ENCODE data around the gene AHCTF1. TPM values are rescaled to one million over a fixed set of nuclear protein-coding genes. Genes with fewer than 3 reads are reported as not detected.

Gene AHCTF1
- 35.1 to 40.2 TPM (median 38.7 TPM) in 3 replicates for total RNA-seq

GRCh38 chr1:246931549-246932365, at the start of gene AHCTF1:
Gene AHCTF1 (minus strand): TSS chr1:246931948. CDS start chr1:246918370, 13,578 bp downstream.
- Mint-ChIP-seq H3K4me3 (peak within 1 kb of the TSS; percentile 90), H3K4me1 (peaks cover 21% of the 10 kb centered on the region), H3K9me3 (no peaks in the 10 kb centered on the region), H3K27ac (peak within 1 kb of the TSS; percentile 95), H3K27me3 (ENCODE audit: low read depth) (no peaks in the 10 kb centered on the region), H3K36me3 (peaks cover 7% of the 10 kb centered on the region)
- TF ChIP-seq, protein P1, sequence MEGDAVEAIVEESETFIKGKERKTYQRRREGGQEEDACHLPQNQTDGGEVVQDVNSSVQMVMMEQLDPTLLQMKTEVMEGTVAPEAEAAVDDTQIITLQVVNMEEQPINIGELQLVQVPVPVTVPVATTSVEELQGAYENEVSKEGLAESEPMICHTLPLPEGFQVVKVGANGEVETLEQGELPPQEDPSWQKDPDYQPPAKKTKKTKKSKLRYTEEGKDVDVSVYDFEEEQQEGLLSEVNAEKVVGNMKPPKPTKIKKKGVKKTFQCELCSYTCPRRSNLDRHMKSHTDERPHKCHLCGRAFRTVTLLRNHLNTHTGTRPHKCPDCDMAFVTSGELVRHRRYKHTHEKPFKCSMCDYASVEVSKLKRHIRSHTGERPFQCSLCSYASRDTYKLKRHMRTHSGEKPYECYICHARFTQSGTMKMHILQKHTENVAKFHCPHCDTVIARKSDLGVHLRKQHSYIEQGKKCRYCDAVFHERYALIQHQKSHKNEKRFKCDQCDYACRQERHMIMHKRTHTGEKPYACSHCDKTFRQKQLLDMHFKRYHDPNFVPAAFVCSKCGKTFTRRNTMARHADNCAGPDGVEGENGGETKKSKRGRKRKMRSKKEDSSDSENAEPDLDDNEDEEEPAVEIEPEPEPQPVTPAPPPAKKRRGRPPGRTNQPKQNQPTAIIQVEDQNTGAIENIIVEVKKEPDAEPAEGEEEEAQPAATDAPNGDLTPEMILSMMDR (IDR thresholded peaks at IDR 0.05; ENCODE audit: unreplicated experiment), result no peak
- DNase-seq (ENCODE audit: low spot score in 2 of 2, unreplicated experiment in 2 of 2), result peak; percentile 94 to 98

DNA sequence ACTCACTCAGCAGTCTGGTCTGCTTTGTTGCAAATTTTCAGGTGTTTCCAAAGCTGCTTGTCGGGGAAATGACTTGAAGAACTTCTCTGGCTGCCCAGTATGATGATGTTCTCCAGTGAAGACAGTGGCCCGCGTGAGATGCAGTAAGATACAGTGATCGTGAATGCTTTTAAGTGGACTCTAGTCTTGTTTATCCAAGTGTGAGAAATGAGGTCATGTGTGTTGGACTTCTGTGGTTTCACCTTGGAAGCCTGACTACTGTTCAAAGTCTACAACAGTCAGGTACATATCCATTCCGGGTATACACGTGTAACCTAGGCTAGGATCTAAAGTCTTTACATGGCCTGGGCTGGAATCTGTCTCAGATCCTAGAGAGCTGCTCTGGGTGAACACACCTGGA, 47.0 kb upstream of the AHCTF1 start:
- H3K9me3 Mint-ChIP-seq, result peaks cover 66% of the 10 kb centered on the region
- H3K27me3 Mint-ChIP-seq (ENCODE audit: low read depth), result no peaks in the 10 kb centered on the region
- no peak overlapping the region for H3K4me3 Mint-ChIP-seq
- DNase-seq (ENCODE audit: low spot score in 2 of 2, unreplicated experiment in 2 of 2), result no peak
- peaks cover 77% of the 10 kb centered on the region for H3K36me3 Mint-ChIP-seq
- no peak overlapping the region for H3K27ac Mint-ChIP-seq
- TF ChIP-seq, protein P1 (IDR thresholded peaks at IDR 0.05; ENCODE audit: unreplicated experiment), result no peak
- no peaks in the 10 kb centered on the region for H3K4me1 Mint-ChIP-seq

DNA sequence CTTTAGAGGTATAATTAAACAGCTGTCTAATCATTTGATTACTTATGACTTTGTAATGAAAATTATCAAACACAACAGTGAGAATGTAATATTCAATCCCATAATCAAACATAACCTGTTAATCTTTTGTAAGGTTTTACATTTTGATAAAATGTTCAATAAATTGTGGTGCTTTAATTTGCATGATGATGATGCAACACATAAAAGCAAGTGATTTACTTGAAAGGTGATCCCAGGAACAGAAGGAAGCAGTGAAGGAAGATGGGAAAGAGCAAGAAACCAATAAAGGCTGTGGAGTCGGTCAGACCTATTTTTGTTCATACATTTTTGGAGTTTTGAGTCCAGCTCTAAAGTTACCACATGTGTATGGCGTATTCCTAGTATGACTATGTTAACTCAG, 46.5 kb upstream of the AHCTF1 start:
- H3K27ac Mint-ChIP-seq, result no peak overlapping the region
- H3K27me3 Mint-ChIP-seq (ENCODE audit: low read depth), result no peaks in the 10 kb centered on the region
- no peaks in the 10 kb centered on the region for H3K4me1 Mint-ChIP-seq
- H3K36me3 Mint-ChIP-seq, result peaks cover 77% of the 10 kb centered on the region
- TF ChIP-seq, protein P1 (IDR thresholded peaks at IDR 0.05; ENCODE audit: unreplicated experiment), result no peak
- no peak overlapping the region for H3K4me3 Mint-ChIP-seq
- peaks cover 68% of the 10 kb centered on the region for H3K9me3 Mint-ChIP-seq
- DNase-seq (ENCODE audit: low spot score in 2 of 2, unreplicated experiment in 2 of 2), result no peak

- TF ChIP-seq, protein P1 (IDR thresholded peaks at IDR 0.05; ENCODE audit: unreplicated experiment), result no peak
- no peak for DNase-seq (ENCODE audit: low spot score in 2 of 2, unreplicated experiment in 2 of 2)
- Mint-ChIP-seq H3K4me3 (no peak overlapping the region), H3K36me3 (peaks cover 69% of the 10 kb centered on the region), H3K27me3 (ENCODE audit: low read depth) (no peaks in the 10 kb centered on the region), H3K4me1 (no peaks in the 10 kb centered on the region), H3K9me3 (peaks cover 77% of the 10 kb centered on the region), H3K27ac (no peak overlapping the region)
Measured at GRCh38 chr1:246971969-246972368, 40.2 kb upstream of the AHCTF1 start.

- TF ChIP-seq, protein P1 (IDR thresholded peaks at IDR 0.05; ENCODE audit: unreplicated experiment), result no peak
- Mint-ChIP-seq H3K9me3 (peaks cover 72% of the 10 kb centered on the region), H3K4me1 (no peaks in the 10 kb centered on the region), H3K27me3 (ENCODE audit: low read depth) (no peaks in the 10 kb centered on the region), H3K36me3 (peaks cover 69% of the 10 kb centered on the region), H3K27ac (no peak overlapping the region), H3K4me3 (no peak overlapping the region)
- no peak for DNase-seq (ENCODE audit: low spot score in 2 of 2, unreplicated experiment in 2 of 2)
Measured at GRCh38 chr1:246971090-246971721, 39.5 kb upstream of the AHCTF1 start.

Data from mesothelial cell of epicardium (in vitro differentiated cells).